H1 (cell line): ENCODE results near the gene SSBP3. TPM values are rescaled to one million over a fixed set of nuclear protein-coding genes. Genes with fewer than 3 reads are reported as not detected.

Experiments used
- BRCA1 ChIP-seq: IDR thresholded peaks from 2 replicates; pipeline ENCODE4 v1.6.1; 2012; ENCODE audit warnings: low read depth, low read length, improper control_type of control experiment
- KDM5A ChIP-seq: fragments of 200-600 bp; IDR thresholded peaks from 2 replicates; pipeline ENCODE4 v1.7.1; 2012; ENCODE audit warnings: mild to moderate bottlenecking, low read length, inconsistent platforms, mixed read lengths
- POU5F1 ChIP-seq: IDR thresholded peaks from 2 replicates; pipeline ENCODE4 v1.6.1; 2011; ENCODE audit warnings: low read depth, mild to moderate bottlenecking, low read length, moderate library complexity
- polyA plus RNA-seq, 7 experiments: library from polyadenylated mRNA; depleted of rRNA in 3 of 7; stranded (reverse) in 5 of 7; unstranded in 2 of 7; fragments of >200 nt in 5 of 7; fragments of 200-250 nt in 2 of 7; gene quantifications; 1 replicate in 5 of 7; 2 replicates in 1 of 7; 4 replicates in 1 of 7; pipeline versions ENCODE4 v1.2.1 to v1.2.3, GENCODE V29; 2011 to 2013; ENCODE audit warnings: missing spikeins in 2 of 7, mixed read lengths in 2 of 7
- total RNA-seq: library from RNA; stranded (reverse); fragmentation: NEBNext Ultra II Directional; extraction: Animal tissue kit (Norgen Biotek cat#: 25700); gene quantifications from 2 replicates; pipeline ENCODE4 v1.2.1, GENCODE V29; 2021

SSBP3 gene
- total and polyA plus RNA-seq, 2 of the 8 experiments (the other 6 are each of a cell fraction or from before 2014, with no cell fraction given) = 99.7 to 133 TPM

- TF ChIP-seq POU5F1 (no peak), KDM5A (no peak), BRCA1 (no peak)
Observed at GRCh38 chr1:54340878-54341277, 65.3 kb downstream of the SSBP3 start (continued).
